Tibial nerve (tissue), 4 donors: ENCODE measurements around the gene LMOD3. TPM values are rescaled to one million over a fixed set of nuclear protein-coding genes. Genes with fewer than 3 reads are reported as not detected.
A peak's percentile ranks its signal among the peaks of the same experiment; 100 is the strongest.

Source experiments
- DNase-seq, 2 donors: peaks; one replicate each; pipeline ENCODE4 v3.0.0-alpha.2; 2019; ENCODE audit warnings: low spot score in 2 of 2
- H3K27ac ChIP-seq, 4 donors: fragments of 200-600 bp; sonication (generic) in 3 of 4; one replicate each; pipeline ENCODE4 v1.5.1; 2017 to 2019; ENCODE audit warnings: mild to moderate bottlenecking in 1 of 4
- H3K27me3 ChIP-seq, 2 donors: fragments of 200-600 bp; sonication (generic) in 1 of 2; one replicate each; pipeline versions ENCODE4 v1.5.1 to v1.6.0; 2017 to 2019
- H3K36me3 ChIP-seq, 3 donors: fragments of 200-600 bp; sonication (generic); one replicate each; pipeline ENCODE4 v1.5.1; 2018 to 2019
- H3K4me1 ChIP-seq, 4 donors: fragments of 200-600 bp; sonication (generic) in 3 of 4; one replicate each; pipeline ENCODE4 v1.5.1; 2017 to 2019
- H3K4me3 ChIP-seq, 4 donors: fragments of 200-600 bp; sonication (generic) in 3 of 4; one replicate each; pipeline ENCODE4 v1.5.1; 2017 to 2019; ENCODE audit warnings: mild to moderate bottlenecking in 1 of 4, moderate library complexity in 1 of 4
- H3K9me3 ChIP-seq, 4 donors: fragments of 200-600 bp; sonication (generic) in 3 of 4; one replicate each; pipeline ENCODE4 v1.5.1; 2017 to 2019
- CTCF ChIP-seq, 5 experiments: fragments of 200-600 bp in 3 of 5; fragments of 450-650 bp in 2 of 5; sonication (generic) in 3 of 5; IDR thresholded peaks; one replicate each; pipeline ENCODE4 v1.5.1; 2016 to 2019; ENCODE audit warnings: antibody characterized with exemption in 5 of 5, mild to moderate bottlenecking in 3 of 5, moderate library complexity in 2 of 5
- EP300 ChIP-seq, 2 donors: sonication (generic); formaldehyde crosslinking; IDR thresholded peaks; one replicate each; pipeline ENCODE4 v1.6.1; 2017; ENCODE audit warnings: antibody characterized with exemption in 2 of 2, mild to moderate bottlenecking in 1 of 2
- POLR2A ChIP-seq, 2 donors: fragments of 450-650 bp; IDR thresholded peaks; one replicate each; pipeline ENCODE4 v1.6.1; 2017; ENCODE audit warnings: antibody characterized with exemption in 2 of 2, mild to moderate bottlenecking in 2 of 2, moderate library complexity in 2 of 2
- WGBS, 2 donors: methylation state at CpG; one replicate each; pipeline ENCODE4 v1.1.5; 2018; 5-methylcytosine and 5-hydroxymethylcytosine counted together
- total RNA-seq, 4 donors: library from RNA; depleted of rRNA; stranded (reverse); fragments of >200 nt; gene quantifications; one replicate each; pipeline ENCODE4 v1.1.0, GENCODE V29; 2016

Gene LMOD3
- total RNA-seq, 4 donors from 2014 or later = not detected

- no peak for DNase-seq
- Histone ChIP-seq H3K36me3 (peaks cover 0 to 21% (median 6%) of the 10 kb centered on the region in 3 donors), H3K4me1 (peaks cover 0 to 13% (median 8%) of the 10 kb centered on the region in 4 donors), H3K27me3 (no peaks in the 10 kb centered on the region), H3K4me3 (no peak overlapping the region), H3K9me3 (no peaks in the 10 kb centered on the region), H3K27ac (no peak overlapping the region)
- TF ChIP-seq POLR2A (IDR thresholded peaks at IDR 0.05) (no peak), EP300 (IDR thresholded peaks at IDR 0.05) (no peak), CTCF (IDR thresholded peaks at IDR 0.05) (no peak)
- WGBS, 2 donors = 82 to 86% methylated on average over 5 of the region's 5 CpGs
These were observed 14.6 kb downstream of the LMOD3 start for GRCh38 chr3:69107841-69108240.

DNA sequence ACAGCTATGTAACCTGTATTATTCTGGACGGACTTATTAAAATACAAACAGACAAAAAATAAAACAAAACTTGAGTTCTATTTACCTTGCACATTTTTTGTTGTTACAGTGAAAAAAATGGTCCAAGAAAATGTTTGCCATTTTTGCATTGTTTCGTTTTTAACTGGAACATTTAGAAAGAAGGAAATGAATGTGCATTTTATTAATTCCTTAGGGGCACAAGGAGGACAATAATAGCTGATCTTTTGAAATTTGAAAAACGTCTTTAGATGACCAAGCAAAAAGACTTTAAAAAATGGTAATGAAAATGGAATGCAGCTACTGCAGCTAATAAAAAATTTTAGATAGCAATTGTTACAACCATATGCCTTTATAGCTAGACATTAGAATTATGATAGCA, 17.1 kb downstream of the LMOD3 start:
- DNase-seq = no peak
- Histone ChIP-seq H3K27ac (peak overlapping the region in 1 of 4 donors; percentile 1), H3K4me1 (peaks cover 0 to 13% (median 8%) of the 10 kb centered on the region in 4 donors), H3K4me3 (no peak overlapping the region), H3K36me3 (peaks cover 0 to 40% (median 10%) of the 10 kb centered on the region in 3 donors), H3K9me3 (no peaks in the 10 kb centered on the region), H3K27me3 (no peaks in the 10 kb centered on the region)
- 15% methylated on average over 3 of the region's 3 CpGs for WGBS, 2 donors
- TF ChIP-seq CTCF (IDR thresholded peaks at IDR 0.05) (no peak), EP300 (IDR thresholded peaks at IDR 0.05) (no peak), POLR2A (IDR thresholded peaks at IDR 0.05) (no peak)

GRCh38 chr3:69104586-69104985, 17.8 kb downstream of the LMOD3 start:
- H3K4me3 ChIP-seq = no peak overlapping the region
- H3K27ac ChIP-seq = peak overlapping the region in 1 of 4 donors; percentile 39
- no peaks in the 10 kb centered on the region for H3K9me3 ChIP-seq
- peaks cover 0 to 43% (median 10%) of the 10 kb centered on the region in 3 donors for H3K36me3 ChIP-seq
- 77 to 78% methylated on average over 8 of the region's 8 CpGs for WGBS, 2 donors
- H3K4me1 ChIP-seq = peaks cover 0 to 16% (median 8%) of the 10 kb centered on the region in 4 donors
- no peaks in the 10 kb centered on the region for H3K27me3 ChIP-seq
- TF ChIP-seq EP300 (IDR thresholded peaks at IDR 0.05) (no peak), CTCF (IDR thresholded peaks at IDR 0.05) (no peak), POLR2A (IDR thresholded peaks at IDR 0.05) (no peak)
- DNase-seq = no peak

DNA sequence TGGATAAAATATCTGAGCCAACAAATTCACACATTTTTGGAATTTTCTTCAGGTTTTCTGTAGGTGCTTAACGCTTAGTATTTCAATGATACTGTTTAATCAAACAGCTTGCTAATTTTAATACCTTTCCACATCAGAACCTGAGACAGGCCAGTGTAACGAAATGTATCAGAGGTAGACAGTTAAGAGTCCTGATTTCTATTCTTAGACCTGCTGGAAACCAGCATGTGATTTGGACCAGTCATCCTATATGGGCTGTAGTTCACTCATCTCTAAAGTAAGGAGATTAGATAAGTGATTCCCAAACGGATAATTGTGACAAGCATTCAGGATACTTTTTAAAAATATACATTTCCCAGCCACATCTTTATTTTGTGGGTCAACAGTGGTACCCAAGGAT, 19.3 kb downstream of the LMOD3 start:
- Histone ChIP-seq H3K27ac (no peak overlapping the region), H3K36me3 (peaks cover 0 to 43% (median 10%) of the 10 kb centered on the region in 3 donors), H3K4me1 (peaks cover 0 to 29% (median 10%) of the 10 kb centered on the region in 4 donors), H3K9me3 (no peaks in the 10 kb centered on the region), H3K27me3 (no peaks in the 10 kb centered on the region), H3K4me3 (no peak overlapping the region)
- WGBS, 2 donors = 88 to 93% methylated on average over 3 of the region's 3 CpGs
- TF ChIP-seq EP300 (IDR thresholded peaks at IDR 0.05) = no peak
- no peak for DNase-seq

- 80 to 96% methylated on average over 4 of the region's 4 CpGs for WGBS, 2 donors
- H3K27ac ChIP-seq = no peak overlapping the region
These were observed 20.0 kb downstream of the LMOD3 start for GRCh38 chr3:69102384-69102783.

More at GRCh38 chr3:69102384-69102783, 20.0 kb downstream of the LMOD3 start:
- H3K4me3 ChIP-seq = no peak overlapping the region
- TF ChIP-seq EP300 (IDR thresholded peaks at IDR 0.05) (no peak), POLR2A (IDR thresholded peaks at IDR 0.05) (no peak), CTCF (IDR thresholded peaks at IDR 0.05) (no peak)
- no peak for DNase-seq
- H3K9me3 ChIP-seq = no peaks in the 10 kb centered on the region
- H3K4me1 ChIP-seq = peaks cover 3 to 31% (median 14%) of the 10 kb centered on the region in 4 donors
- H3K27me3 ChIP-seq = no peaks in the 10 kb centered on the region
- peaks cover 0 to 43% (median 10%) of the 10 kb centered on the region in 3 donors for H3K36me3 ChIP-seq
